Measurements from ENCODE around the gene CCDC127.
"Not testable (repeated sequence)": the region's sequence is repeated elsewhere in the genome, so short reads cannot be mapped to it uniquely, and the experiment has no call there.

Gene CCDC127

DNA sequence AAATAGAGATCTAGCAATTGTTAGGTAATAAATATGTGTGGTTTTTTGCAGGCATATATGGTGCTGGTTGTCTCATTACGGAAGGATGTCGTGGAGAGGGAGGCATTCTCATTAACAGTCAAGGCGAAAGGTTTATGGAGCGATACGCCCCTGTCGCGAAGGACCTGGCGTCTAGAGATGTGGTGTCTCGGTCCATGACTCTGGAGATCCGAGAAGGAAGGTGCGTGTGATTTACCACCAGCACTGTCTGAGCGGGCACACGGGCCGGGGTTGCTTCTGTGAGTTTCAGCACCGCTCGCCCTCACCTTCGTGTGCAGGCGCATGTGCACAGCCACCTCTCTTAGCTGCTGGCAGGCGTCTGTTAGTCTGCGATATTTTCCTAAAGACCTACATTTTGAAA is 15.5 kb upstream of the CCDC127 start:
- DNase-seq, result not testable (repeated sequence)

GRCh38 chr5:231661-232060 is 13.7 kb upstream of the CCDC127 start:
- DNase-seq, result no peak

DNA sequence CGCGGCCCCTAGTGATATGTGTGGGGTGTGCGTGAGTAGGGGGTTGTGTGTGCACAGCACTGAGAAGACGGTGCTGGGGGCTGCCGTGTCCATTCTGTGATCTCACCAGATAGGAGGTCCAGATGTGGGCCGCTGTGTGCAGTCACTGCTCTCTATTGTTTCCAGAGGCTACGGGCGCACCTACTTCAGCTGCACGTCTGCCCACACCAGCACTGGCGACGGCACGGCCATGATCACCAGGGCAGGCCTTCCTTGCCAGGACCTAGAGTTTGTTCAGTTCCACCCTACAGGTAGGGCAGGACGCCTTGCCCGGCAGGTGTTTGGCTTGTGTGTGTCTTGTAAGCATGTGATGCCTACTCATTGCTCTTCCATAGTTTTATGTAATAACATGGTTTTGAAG is 12.8 kb upstream of the CCDC127 start:
- DNase-seq, result no peak

- no peak for DNase-seq
Measured at GRCh38 chr5:228886-229285, 10.9 kb upstream of the CCDC127 start.

DNA sequence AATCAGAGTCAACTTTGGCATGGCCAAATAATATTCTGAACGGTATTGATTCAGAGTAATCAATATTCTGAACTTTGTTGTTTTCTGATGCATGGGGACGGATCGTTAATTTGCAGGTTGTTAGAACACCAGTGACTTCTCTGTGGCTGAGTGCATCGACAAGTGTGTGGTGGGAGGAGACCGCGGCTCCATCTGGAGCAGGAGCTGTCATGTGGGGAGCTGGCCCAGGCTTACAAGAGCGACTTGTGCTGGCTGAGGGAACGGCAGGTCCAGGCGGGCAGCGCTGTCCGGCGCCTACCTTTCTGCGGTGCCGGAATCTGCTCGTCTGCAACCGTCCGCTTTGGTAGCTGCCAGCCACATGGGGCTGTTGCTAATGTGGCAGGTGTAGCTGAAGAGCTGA is 9.4 kb upstream of the CCDC127 start:
- DNase-seq, result not testable (repeated sequence)

DNA sequence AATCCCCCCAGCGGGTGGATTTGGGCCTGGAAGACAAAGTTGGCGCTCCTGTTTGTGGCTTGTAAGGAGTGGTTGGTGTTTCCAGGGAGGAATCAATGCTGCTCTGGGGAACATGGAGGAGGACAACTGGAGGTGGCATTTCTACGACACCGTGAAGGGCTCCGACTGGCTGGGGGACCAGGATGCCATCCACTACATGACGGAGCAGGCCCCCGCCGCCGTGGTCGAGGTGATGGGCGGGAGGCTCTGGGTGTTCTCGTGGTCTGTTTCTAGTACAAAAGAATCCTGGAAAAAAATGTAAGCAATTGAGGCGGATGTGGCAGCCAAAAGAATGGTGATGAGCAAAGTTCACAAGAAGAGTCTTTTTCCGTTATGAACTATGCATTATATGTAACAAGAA is 7.4 kb upstream of the CCDC127 start:
- no peak for DNase-seq

DNA sequence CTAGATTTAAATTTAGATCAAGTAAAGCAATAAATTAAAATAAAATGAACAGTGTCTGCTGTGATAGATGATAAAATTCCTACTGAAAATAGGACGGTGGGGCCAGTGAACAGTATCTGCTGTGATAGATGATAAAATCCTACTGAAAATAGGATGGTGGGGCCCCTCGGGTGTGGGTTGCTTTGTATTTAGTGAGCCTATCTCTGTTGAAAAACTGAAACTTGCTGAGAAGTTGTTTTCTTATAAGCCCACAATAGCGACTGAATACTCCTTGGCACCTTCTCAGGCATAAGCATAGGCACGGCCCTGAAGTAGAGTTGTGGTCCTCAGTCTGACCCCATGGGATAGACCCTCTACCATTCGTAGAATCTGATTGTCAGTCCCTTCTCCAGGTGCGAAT is 5.8 kb upstream of the CCDC127 start:
- no peak for DNase-seq

GRCh38 chr5:222951-223715 is 5.2 kb upstream of the CCDC127 start:
- not testable (repeated sequence) for DNase-seq

DNA sequence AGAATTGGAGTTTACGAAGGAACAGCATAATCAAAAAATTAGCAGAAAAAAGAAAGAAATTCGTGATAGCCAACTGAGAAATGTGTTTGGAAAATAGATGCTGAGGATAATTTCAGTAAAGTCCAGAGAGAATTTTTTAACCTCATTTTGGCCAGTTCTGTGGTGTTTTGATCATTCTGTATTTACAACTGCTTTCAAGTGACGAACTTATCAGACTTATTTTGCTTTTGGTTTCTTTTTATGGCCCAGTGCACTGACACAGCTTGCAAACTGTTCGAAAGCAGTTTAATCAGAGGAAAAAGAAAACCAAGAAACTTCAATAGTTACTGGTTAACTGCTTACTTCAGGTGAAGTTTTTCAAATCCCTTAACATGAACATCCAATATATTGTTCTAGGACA is 2.0 kb upstream of the CCDC127 start:
- DNase-seq, result no peak

GRCh38 chr5:219460-219863 is 1.5 kb upstream of the CCDC127 start:
- no peak for DNase-seq

DNA sequence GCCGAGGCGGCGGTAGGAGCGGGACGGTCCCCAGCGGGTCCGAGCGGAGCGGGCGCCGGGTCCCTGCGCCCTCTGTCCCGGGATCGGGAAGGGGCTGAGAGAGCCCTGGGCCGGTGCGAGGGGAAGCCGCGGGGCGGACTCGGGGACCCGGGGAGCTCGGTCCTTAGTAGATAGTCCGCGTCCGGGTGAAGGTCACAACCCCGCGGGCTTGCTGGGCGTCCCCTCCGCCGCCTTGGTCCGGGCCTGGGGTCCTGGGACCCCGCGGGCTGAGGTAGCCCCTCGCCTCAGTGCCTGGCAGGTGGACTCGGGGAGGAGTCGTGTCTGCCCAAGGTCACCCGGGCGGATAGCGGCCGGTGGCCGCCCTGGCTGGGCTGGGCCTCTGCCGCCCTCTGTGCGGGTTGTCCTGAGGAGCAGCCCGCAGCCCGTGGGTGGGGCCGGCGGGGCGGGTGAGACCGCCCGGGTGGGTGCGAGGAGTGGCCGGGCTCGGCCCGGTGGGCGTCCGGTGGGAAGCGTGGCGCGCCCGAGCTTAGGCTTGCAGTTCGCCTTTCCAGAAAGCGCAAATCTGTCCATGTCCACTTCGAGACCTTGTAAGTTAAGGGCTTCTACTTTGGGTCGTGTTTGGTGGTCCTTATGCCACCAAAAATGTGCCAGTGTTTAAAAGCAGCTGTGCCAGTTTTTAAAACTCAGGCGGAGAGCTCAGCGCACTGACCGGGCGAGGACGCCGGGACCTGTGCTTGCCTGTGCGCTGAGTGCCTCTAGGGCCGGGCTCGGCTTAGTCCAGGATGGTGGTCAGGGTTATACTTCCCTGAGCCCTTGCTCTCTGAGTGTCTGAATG is 721 bp upstream of the CCDC127 start:
- DNase-seq, result no peak

DNA sequence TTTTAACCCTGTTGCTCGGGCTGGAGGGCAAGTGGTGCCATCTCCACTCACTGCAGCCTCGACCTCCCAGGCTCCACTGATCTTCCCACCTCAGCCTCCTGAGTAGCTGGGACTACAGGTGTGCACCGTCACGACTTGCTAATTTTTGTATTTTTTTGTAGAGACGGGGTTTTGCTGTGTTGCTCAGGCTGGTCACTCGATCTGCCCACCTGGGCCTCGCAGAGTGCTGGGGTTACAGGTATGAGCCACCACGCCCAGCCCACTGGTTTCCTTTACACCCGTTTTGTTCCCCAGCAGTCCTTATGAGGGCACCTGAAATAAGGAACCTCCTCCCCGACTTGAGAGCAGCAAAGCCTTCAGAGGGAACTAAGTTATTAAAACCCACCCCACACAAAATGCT is 1.9 kb downstream of the CCDC127 start:
- DNase-seq, result not testable (repeated sequence)

- DNase-seq, result not testable (repeated sequence)
Measured at GRCh38 chr5:215256-215655, 2.7 kb downstream of the CCDC127 start.

- DNase-seq, result no peak
Measured at GRCh38 chr5:213803-214395, 4.1 kb downstream of the CCDC127 start.

- DNase-seq, result no peak
Measured at GRCh38 chr5:208449-209114, 9.4 kb downstream of the CCDC127 start.

- DNase-seq, result no peak
Measured at GRCh38 chr5:207599-207998, 10.4 kb downstream of the CCDC127 start.

DNA sequence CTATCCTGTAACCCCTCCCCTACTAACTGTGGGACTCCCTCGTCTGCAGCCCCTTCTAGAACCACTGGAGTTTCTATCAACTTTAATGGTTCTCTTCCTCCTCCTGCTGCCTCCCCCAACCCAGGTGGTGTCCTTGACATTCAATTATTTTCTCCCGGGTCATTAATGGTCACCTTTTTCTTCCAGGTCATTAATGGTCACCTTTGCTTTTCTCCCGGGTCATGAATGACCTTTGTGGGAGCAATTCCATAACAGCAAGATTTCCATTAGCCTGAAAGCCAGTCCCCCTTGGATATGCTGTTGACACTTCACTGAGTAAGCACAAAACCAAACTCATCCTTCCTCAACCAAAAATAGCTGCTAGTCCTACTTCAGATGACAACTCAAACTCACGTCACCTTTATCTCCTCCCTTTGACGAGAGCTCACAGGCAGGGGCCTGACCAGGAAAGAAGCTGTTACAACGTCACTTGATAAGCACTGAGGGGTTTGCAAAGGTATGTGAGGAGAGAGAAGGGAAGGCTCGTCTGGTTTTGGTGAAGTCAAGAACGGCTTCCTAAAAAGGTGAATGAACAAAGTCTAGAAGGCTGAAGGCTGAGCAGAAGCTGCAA is 10.9 kb downstream of the CCDC127 start:
- DNase-seq, result no peak

GRCh38 chr5:206406-206805 is 11.5 kb downstream of the CCDC127 start:
- DNase-seq, result no peak

GRCh38 chr5:204966-205670 is 12.8 kb downstream of the CCDC127 start:
- DNase-seq, result no peak

DNA sequence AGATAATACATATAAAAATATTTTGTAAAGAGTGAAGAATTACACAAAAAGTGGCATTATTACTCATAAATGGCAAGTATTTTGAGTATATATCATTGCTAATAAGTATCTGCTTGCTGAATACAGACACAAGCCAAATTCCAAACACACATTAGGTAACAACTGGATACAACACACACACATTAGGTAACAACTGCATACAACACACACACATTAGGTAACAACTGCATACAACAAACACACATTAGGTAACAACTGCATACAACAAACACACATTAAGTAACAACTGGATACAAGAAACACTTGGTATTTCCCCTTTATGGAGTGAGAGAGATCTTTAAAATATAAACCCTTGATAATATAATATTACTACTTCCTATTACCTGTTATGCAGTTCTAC is 13.5 kb downstream of the CCDC127 start:
- no peak for DNase-seq

GRCh38 chr5:204001-204400 is 14.0 kb downstream of the CCDC127 start:
- no peak for DNase-seq

DNA sequence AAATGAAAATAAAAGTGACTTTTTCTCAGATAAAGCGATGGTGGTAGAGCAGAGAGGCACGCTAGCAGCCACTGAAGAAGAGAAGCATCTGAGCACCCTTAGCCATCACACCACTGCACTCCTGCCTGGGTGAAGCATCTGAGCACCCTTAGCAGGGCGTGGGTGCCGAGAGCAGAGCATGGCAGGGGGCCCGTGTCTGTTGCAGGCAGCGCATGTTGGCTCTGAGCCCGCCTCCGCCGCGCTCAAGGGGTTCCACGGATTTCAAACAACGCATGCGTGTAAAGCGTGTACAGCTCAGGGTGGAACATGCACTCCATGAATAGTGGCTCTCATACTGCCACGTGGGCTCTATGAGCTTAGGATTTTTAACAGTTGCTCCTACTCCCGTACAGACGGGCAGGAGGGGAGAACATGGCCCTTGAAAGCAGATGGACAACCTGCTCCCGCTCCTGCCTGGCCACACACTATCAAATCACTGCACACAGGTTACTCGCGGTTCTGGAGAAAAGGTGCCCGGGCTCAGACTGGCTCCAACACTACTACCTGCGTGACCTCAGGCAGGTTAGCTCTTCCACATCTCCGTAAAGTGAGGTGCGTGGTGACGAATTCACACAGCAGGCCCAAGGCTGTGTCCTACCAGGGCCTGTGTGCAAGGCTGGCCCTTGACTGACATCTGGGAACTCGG is 14.6 kb downstream of the CCDC127 start:
- no peak for DNase-seq
